GM10248 (cell line): ENCODE results near the gene HSPB6.

ENCODE experiments used
- CTCF ChIA-PET: fragments of 300-600 bp; sonication (Branson Sonifier 250); formaldehyde crosslinking; extraction: SDS; loops from one replicate; lab custom pipeline; 2021; ENCODE audit warnings: antibody characterized with exemption; lab: Yijun Ruan, JAX
- POLR2A ChIA-PET: fragments of 350-650 bp; sonication (Branson Sonifier 250); formaldehyde crosslinking; extraction: SDS; loops from one replicate; lab custom pipeline; 2020; ENCODE audit warnings: antibody characterized with exemption; lab: Yijun Ruan, JAX
- DNase-seq: peaks from one replicate; pipeline ENCODE4 v3.0.0; 2012; ENCODE audit errors: extremely low spot score
- CTCF ChIP-seq: IDR thresholded peaks from 2 replicates; pipeline ENCODE4 v1.5.1; 2012; ENCODE audit warnings: mild to moderate bottlenecking, low read depth; ENCODE audit errors: extremely low read depth, missing control alignments, control extremely low read depth

Gene HSPB6

GRCh38 chr19:35731779-35732405 lies 24.9 kb downstream of the HSPB6 start:
- no peak for DNase-seq
- TF ChIP-seq CTCF: no peak
- ChIA-PET CTCF (interaction anchor here (1.4 kb wide), 1 partner anchor 13 kb away, joined by 4 read pairs; the partner anchor contains the start of genes PSENEN and U2AF1L4), POLR2A (interaction anchor here (0.8 to 1.7 kb wide), 4 partner anchors 8 to 16 kb away, joined by 3 to 8 read pairs (median 4); partner anchors contain the start of gene LIN37)

GRCh38 chr19:35731353-35731752 lies 25.5 kb downstream of the HSPB6 start:
- TF ChIP-seq CTCF: no peak
- no peak for DNase-seq
- ChIA-PET POLR2A (interaction anchor here (1.2 to 1.7 kb wide), 2 partner anchors 9 to 11 kb away, joined by 3 to 8 read pairs; no protein-coding TSS in a partner anchor), CTCF (interaction anchor here (1.1 to 1.4 kb wide), 2 partner anchors 13 kb away, joined by 3 to 4 read pairs; partner anchors contain the start of genes PSENEN and U2AF1L4)

GRCh38 chr19:35730326-35730725 lies 26.5 kb downstream of the HSPB6 start:
- POLR2A ChIA-PET: interaction anchor here (0.9 to 1.7 kb wide), 2 partner anchors 10 to 14 kb away, joined by 3 to 8 read pairs; no protein-coding TSS in a partner anchor
- CTCF ChIA-PET: interaction anchor here (1.1 kb wide), 1 partner anchor 12 kb away, joined by 3 read pairs; no protein-coding TSS in a partner anchor

GRCh38 chr19:35729763-35730162 lies 27.1 kb downstream of the HSPB6 start:
- CTCF ChIA-PET: no interaction called here
- no peak for TF ChIP-seq CTCF
- no peak for DNase-seq
- POLR2A ChIA-PET: interaction anchor here (1.7 to 4.3 kb wide), 2 partner anchors 11 kb away, joined by 8 to 20 read pairs; no protein-coding TSS in a partner anchor

More at GRCh38 chr19:35730326-35730725, 26.5 kb downstream of the HSPB6 start:
- DNase-seq: no peak
- TF ChIP-seq CTCF: no peak

DNA sequence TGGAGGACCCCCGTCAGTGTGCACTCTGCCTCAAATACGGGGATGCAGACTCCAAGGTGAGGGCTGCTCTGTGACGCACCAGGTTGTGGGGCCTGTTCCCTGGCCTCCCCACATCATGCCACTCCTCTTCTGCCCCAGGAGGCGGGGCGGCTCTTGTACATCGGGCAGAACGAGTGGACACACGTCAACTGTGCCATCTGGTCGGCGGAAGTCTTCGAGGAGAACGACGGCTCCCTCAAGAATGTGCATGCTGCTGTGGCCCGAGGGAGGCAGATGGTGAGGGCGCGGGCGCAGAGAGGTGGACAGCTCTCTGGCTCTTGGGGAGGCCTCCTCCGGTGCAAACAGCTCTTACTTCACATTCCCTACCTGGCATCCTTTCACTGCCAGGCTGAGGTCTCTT lies 27.8 kb downstream of the HSPB6 start:
- POLR2A ChIA-PET: interaction anchor here (1.9 to 4.3 kb wide), 2 partner anchors 8 to 12 kb away, joined by 5 to 20 read pairs; no protein-coding TSS in a partner anchor
- no peak for DNase-seq
- TF ChIP-seq CTCF: no peak
- CTCF ChIA-PET: interaction anchor here (1.5 kb wide), 1 partner anchor 32 kb away, joined by 3 read pairs; no protein-coding TSS in a partner anchor

GRCh38 chr19:35727956-35728706 lies 28.7 kb downstream of the HSPB6 start:
- POLR2A ChIA-PET: interaction anchor here (0.5 to 4.3 kb wide), 3 partner anchors 9 to 393 kb away, joined by 3 to 20 read pairs (median 5); no protein-coding TSS in a partner anchor
- CTCF ChIA-PET: interaction anchor here (0.8 to 1.5 kb wide), 4 partner anchors 9 to 70 kb away, joined by 3 to 5 read pairs (median 4); partner anchors contain the start of gene IGFLR1
- DNase-seq: no peak
- no peak for TF ChIP-seq CTCF
